IMR-90 (cell line): ENCODE measurements around the gene GPER1. TPM values are rescaled to one million over a fixed set of nuclear protein-coding genes. Genes with fewer than 3 reads are reported as not detected.

Experiments
- ATAC-seq: fragments of 200-7000 bp; cut with Tn5 transposase; 2 replicates; pipeline ENCODE4 v1.9.1; 2020; ENCODE audit warnings: low read depth, mild to moderate bottlenecking, moderate library complexity
- BruUV-seq: library from RNA; stranded (reverse); fragments of 400-500 nt; replicated peaks from 2 replicates; lab custom pipeline; 2021; lab: Mats Ljungman, UMichigan
- CTCF ChIA-PET: fragments of 300-600 bp; formaldehyde crosslinking; extraction: SDS; loops from one replicate; lab custom pipeline; 2021; ENCODE audit warnings: antibody characterized with exemption; lab: Yijun Ruan, JAX
- POLR2A ChIA-PET: fragments of 300-600 bp; sonication (Branson Sonifier 250); formaldehyde crosslinking; loops from one replicate; lab custom pipeline; 2022; ENCODE audit warnings: antibody characterized with exemption; ENCODE audit not compliant: unreplicated experiment; lab: Charles Lee
- DNase-seq: peaks from one replicate; pipeline ENCODE4 v3.0.0; 2013
- H2AFZ ChIP-seq: replicated peaks from 2 replicates; pipeline ENCODE3; 2013; ENCODE audit warnings: low read length, mild to moderate bottlenecking; ENCODE audit not compliant: poor library complexity
- H2AK5ac ChIP-seq: 2 replicates; pipeline ENCODE4 v1.6.1; 2013; ENCODE audit warnings: low read depth, low read length, inconsistent platforms
- H2AK9ac ChIP-seq: replicated peaks from 2 replicates; pipeline ENCODE3; 2013; ENCODE audit warnings: mild to moderate bottlenecking, low read depth, low read length, moderate library complexity; ENCODE audit not compliant: poor library complexity
- H2BK120ac ChIP-seq: 2 replicates; pipeline ENCODE4 v1.6.1; 2013; ENCODE audit warnings: low read depth, low read length, inconsistent platforms
- H2BK15ac ChIP-seq: 3 replicates; pipeline ENCODE4 v1.6.1; 2013; ENCODE audit warnings: low read depth, low read length, inconsistent platforms
- H2BK20ac ChIP-seq: 2 replicates; pipeline ENCODE4 v1.6.1; 2013; ENCODE audit warnings: low read depth, mild to moderate bottlenecking, inconsistent platforms, low read length, moderate library complexity
- H2BK5ac ChIP-seq: 2 replicates; pipeline ENCODE4 v1.6.1; 2013; ENCODE audit warnings: mild to moderate bottlenecking, low read depth, low read length, inconsistent platforms; ENCODE audit not compliant: poor library complexity, severe bottlenecking
- H3K14ac ChIP-seq: replicated peaks from 2 replicates; pipeline ENCODE4 v1.6.1; 2013; ENCODE audit warnings: low read depth, low read length, inconsistent platforms
- H3K18ac ChIP-seq: 2 replicates; pipeline ENCODE4 v1.6.1; 2013; ENCODE audit warnings: low read depth, low read length, control low read depth
- H3K23ac ChIP-seq: 2 replicates; pipeline ENCODE4 v1.6.1; 2013; ENCODE audit warnings: low read depth, low read length, inconsistent platforms
- H3K27ac ChIP-seq: 2 replicates; pipeline ENCODE4 v1.5.1; 2013; ENCODE audit warnings: mild to moderate bottlenecking, control low read depth, low read length; ENCODE audit not compliant: insufficient read depth
- H3K27me3 ChIP-seq: 2 replicates; pipeline ENCODE4 v1.6.1; 2013; ENCODE audit warnings: low read length; ENCODE audit not compliant: control insufficient read depth, insufficient read depth
- H3K36me3 ChIP-seq: 2 replicates; pipeline ENCODE4 v1.6.1; 2013; ENCODE audit warnings: low read length, mixed read lengths; ENCODE audit not compliant: control insufficient read depth, insufficient read depth
- H3K4ac ChIP-seq: 2 replicates; pipeline ENCODE4 v1.6.1; 2013; ENCODE audit warnings: low read depth, low read length, inconsistent platforms
- H3K4me1 ChIP-seq: 2 replicates; pipeline ENCODE4 v1.6.1; 2013; ENCODE audit warnings: low read length, mixed read lengths; ENCODE audit not compliant: control insufficient read depth, insufficient read depth
- H3K4me2 ChIP-seq: 2 replicates; pipeline ENCODE4 v1.6.1; 2013; ENCODE audit warnings: low read depth, mild to moderate bottlenecking, control low read depth, low read length, moderate library complexity
- H3K4me3 ChIP-seq: 2 replicates; pipeline ENCODE4 v1.5.1; 2013; ENCODE audit warnings: low read depth, mild to moderate bottlenecking, control low read depth, low read length, moderate library complexity; ENCODE audit not compliant: insufficient read depth
- H3K56ac ChIP-seq: 2 replicates; pipeline ENCODE4 v1.6.1; 2013; ENCODE audit warnings: low read length, inconsistent platforms; ENCODE audit not compliant: insufficient read depth; ENCODE audit errors: extremely low read depth
- H3K79me1 ChIP-seq, 2 experiments: 2 replicates each; pipeline ENCODE4 v1.6.1; 2013; ENCODE audit warnings: low read length in 2 of 2, inconsistent platforms in 1 of 2, low read depth in 1 of 2
- H3K9ac ChIP-seq: 2 replicates; pipeline ENCODE4 v1.6.1; 2013; ENCODE audit warnings: low read depth, low read length, control low read depth
- H3K9me1 ChIP-seq: 2 replicates; pipeline ENCODE4 v1.6.1; 2013; ENCODE audit warnings: low read length, inconsistent platforms; ENCODE audit not compliant: insufficient read depth
- H3K9me3 ChIP-seq: 2 replicates; pipeline ENCODE4 v1.6.1; 2013; ENCODE audit warnings: low read length; ENCODE audit not compliant: control insufficient read depth, insufficient read depth
- H4K20me1 ChIP-seq: 2 replicates; pipeline ENCODE4 v1.6.1; 2013; ENCODE audit warnings: low read length, inconsistent platforms; ENCODE audit not compliant: insufficient read depth
- H4K5ac ChIP-seq: 2 replicates; pipeline ENCODE4 v1.6.1; 2013; ENCODE audit warnings: mild to moderate bottlenecking, low read depth, low read length, control low read depth
- H4K8ac ChIP-seq, 2 experiments: 2 replicates each; pipeline ENCODE4 v1.6.1; 2013; ENCODE audit warnings: low read depth in 2 of 2, low read length in 2 of 2, control low read depth in 1 of 2, inconsistent platforms in 1 of 2
- H4K91ac ChIP-seq: 2 replicates; pipeline ENCODE4 v1.6.1; 2013; ENCODE audit warnings: low read depth, low read length, inconsistent platforms; ENCODE audit not compliant: insufficient read depth
- CEBPB ChIP-seq: IDR thresholded peaks from 2 replicates; pipeline ENCODE4 v1.6.1; 2012; ENCODE audit warnings: low read depth, low read length, improper control_type of control experiment
- CTCF ChIP-seq: conservative IDR thresholded peaks from 2 replicates; pipeline ENCODE4 v1.5.1; 2012; ENCODE audit warnings: mild to moderate bottlenecking, low read depth, low read length, improper control_type of control experiment
- FOS ChIP-seq: fragments of 150-350 bp; IDR thresholded peaks from 2 replicates; pipeline ENCODE4 v1.6.1; 2016; ENCODE audit warnings: low read depth, low read length
- MAZ ChIP-seq: IDR thresholded peaks from 2 replicates; pipeline ENCODE4 v1.6.1; 2012; ENCODE audit warnings: low read depth, mild to moderate bottlenecking, low read length, improper control_type of control experiment, moderate library complexity, borderline replicate concordance
- NFE2L2 ChIP-seq: fragments of 150-350 bp; IDR thresholded peaks from 2 replicates; pipeline ENCODE4 v1.6.1; 2016; ENCODE audit warnings: low read depth, mild to moderate bottlenecking, low read length
- POLR2A ChIP-seq: IDR thresholded peaks from 2 replicates; pipeline ENCODE4 v1.6.1; 2012; ENCODE audit warnings: mild to moderate bottlenecking, low read depth, low read length
- RAD21 ChIP-seq: IDR thresholded peaks from 2 replicates; pipeline ENCODE4 v1.6.1; 2012; ENCODE audit warnings: low read length, improper control_type of control experiment
- RCOR1 ChIP-seq: IDR thresholded peaks from 2 replicates; pipeline ENCODE4 v1.6.1; 2012; ENCODE audit warnings: mild to moderate bottlenecking, low read length, improper control_type of control experiment; ENCODE audit not compliant: insufficient replicate concordance
- USF2 ChIP-seq: fragments of 150-350 bp; IDR thresholded peaks from 2 replicates; pipeline ENCODE4 v1.6.1; 2017; ENCODE audit warnings: mild to moderate bottlenecking, antibody characterized with exemption, low read length, low read depth
- WGBS, 2 experiments: methylation state at CpG; one replicate each; pipeline versions ENCODE4 v1.1.5 to v1.1.7; 2013; ENCODE audit warnings: missing lambda C conversion rate in 2 of 2; ENCODE audit not compliant: insufficient read length in 1 of 2; ENCODE audit errors: extremely low coverage in 2 of 2; 5-methylcytosine and 5-hydroxymethylcytosine counted together
- dilution Hi-C: fragments of 300-500 bp; cut with HindIII; formaldehyde crosslinking; loops from one replicate; pipeline ENCODE4 v1.14.3; 2018; ENCODE audit warnings: low sequenced_read_pairs; ENCODE audit not compliant: unreplicated experiment
- in situ Hi-C: fragments of 300-500 bp; cut with MboI; formaldehyde crosslinking; loops from 3 replicates; pipeline ENCODE4 v1.14.3; 2019; ENCODE audit warnings: low sequenced_read_pairs, inconsistent platforms, mixed read lengths
- intact Hi-C: fragments of 100-400 bp; cut with micrococcal nuclease; formaldehyde crosslinking; loops from 2 replicates; pipeline ENCODE4 v1.10.0; 2022
- polyA plus RNA-seq, 3 experiments: library from polyadenylated mRNA; depleted of rRNA; stranded (reverse); fragments of >200 nt; gene quantifications; 2 replicates each; pipeline ENCODE4 v1.2.3, GENCODE V29; 2012; ENCODE audit warnings: low replicate concordance in 1 of 3
- total RNA-seq: library from RNA; depleted of rRNA; stranded (reverse); fragments of >200 nt; gene quantifications from 2 replicates; pipeline ENCODE4 v1.2.3, GENCODE V29; 2012

GPER1 gene
- total and polyA plus RNA-seq, 2 of the 4 experiments (the other 2 are of a cell fraction), result 2.0 to 5.8 TPM

- Histone ChIP-seq H3K9ac (no peak overlapping the region), H3K4me1 (peaks cover 27% of the 10 kb centered on the region), H3K23ac (no peak overlapping the region), H3K4me3 (no peak overlapping the region), H3K27me3 (no peaks in the 10 kb centered on the region), H2BK120ac (no peak overlapping the region), H4K5ac (no peak overlapping the region), H3K56ac (no peak overlapping the region), H3K36me3 (no peaks in the 10 kb centered on the region), H3K4me2 (no peak overlapping the region), H3K9me1 (peaks cover 7% of the 10 kb centered on the region), H2AFZ (no peak overlapping the region), H3K79me1 (peaks cover 0 to 25% of the 10 kb centered on the region in 2 experiments; a peak in 2 of 4 replicates), H3K18ac (no peak overlapping the region), H2BK20ac (no peak overlapping the region), H4K91ac (no peak overlapping the region), H4K20me1 (peaks cover 63% of the 10 kb centered on the region), H3K4ac (no peak overlapping the region), H3K27ac (no peak overlapping the region), H2AK9ac (no peak overlapping the region), H4K8ac (no peak overlapping the region), H2AK5ac (no peak overlapping the region; the same call in 1 of the 2 replicates), H2BK5ac (no peak overlapping the region), H3K14ac (no peak overlapping the region), H2BK15ac (no peak overlapping the region), H3K9me3 (no peaks in the 10 kb centered on the region)
- ATAC-seq (no peak), DNase-seq (no peak)
- ChIA-PET CTCF (interaction anchor here (0.6 kb wide), 1 partner anchor 91 kb away, joined by 6 read pairs; no protein-coding TSS in a partner anchor), POLR2A (no interaction called here)
- dilution Hi-C loops, result no loop called here
- intact Hi-C loops, result no loop called here
- WGBS, 2 experiments, result 93% methylated on average over 19 of the region's 45 CpGs; no CpG with 5 or more reads in 1 of the 2 experiments
- no TSS peak for BruUV-seq
- in situ Hi-C loops, result no loop called here
- no peak for TF ChIP-seq CEBPB
- TF ChIP-seq MAZ, result no peak
- no peak for TF ChIP-seq RAD21
- TF ChIP-seq USF2, result no peak
- no peak for TF ChIP-seq RCOR1
- TF ChIP-seq POLR2A, result no peak
- TF ChIP-seq FOS, result no peak
- TF ChIP-seq CTCF, result no peak
- TF ChIP-seq NFE2L2, result no peak
Measured at GRCh38 chr7:1083729-1084657, 3.9 kb upstream of the GPER1 start.
